SU-DHL-6 (cell line): ENCODE data around the gene YIF1A.
A peak's percentile ranks its signal among the peaks of the same experiment; 100 is the strongest.

ENCODE experiments used
- H2AFZ ChIP-seq: fragments of 200-600 bp; sonication (generic); 2 replicates; pipeline ENCODE4 v1.6.1; 2014; ENCODE audit warnings: low read depth, mild to moderate bottlenecking, moderate library complexity, mixed read lengths, antibody characterized with exemption, low read length; ENCODE audit not compliant: severe bottlenecking
- H3F3A ChIP-seq: fragments of 200-600 bp; shearing (Covaris generic); 2 replicates; pipeline ENCODE4 v1.6.0; 2016; ENCODE audit warnings: antibody characterized with exemption, mild to moderate bottlenecking; ENCODE audit not compliant: insufficient read depth
- H3K27ac ChIP-seq: fragments of 200-600 bp; sonication (generic); 2 replicates; pipeline ENCODE4 v1.5.1; 2016; ENCODE audit warnings: low read depth, mild to moderate bottlenecking, low read length, moderate library complexity, mixed read lengths
- H3K27me3 ChIP-seq: fragments of 200-600 bp; sonication (generic), shearing (Covaris generic); 2 replicates; pipeline ENCODE4 v1.6.0; 2014; ENCODE audit warnings: mild to moderate bottlenecking, low read length
- H3K36me3 ChIP-seq: fragments of 200-600 bp; sonication (generic); 2 replicates; pipeline ENCODE4 v1.6.1; 2014; ENCODE audit warnings: mild to moderate bottlenecking, low read length, mixed read lengths
- H3K4me2 ChIP-seq: fragments of 300-600, 200-600 bp; shearing (Covaris generic), sonication (generic); 2 replicates; pipeline ENCODE4 v1.6.0; 2014; ENCODE audit warnings: low read length, low read depth, mild to moderate bottlenecking; ENCODE audit not compliant: poor library complexity, severe bottlenecking
- H3K4me3 ChIP-seq: fragments of 200-600 bp; sonication (generic); 2 replicates; pipeline ENCODE4 v1.5.1; 2014; ENCODE audit warnings: antibody characterized with exemption, low read length, mild to moderate bottlenecking, mixed read lengths; ENCODE audit not compliant: insufficient read depth, poor library complexity, severe bottlenecking
- H3K79me2 ChIP-seq: fragments of 200-600 bp; sonication (generic); 2 replicates; pipeline ENCODE4 v1.6.1; 2014; ENCODE audit warnings: mild to moderate bottlenecking, low read length, moderate library complexity; ENCODE audit not compliant: insufficient read depth
- H3K9ac ChIP-seq: fragments of 200-600 bp; sonication (generic); 2 replicates; pipeline ENCODE4 v1.7.0; 2014; ENCODE audit warnings: mild to moderate bottlenecking, low read length
- H3K9me2 ChIP-seq: fragments of 200-600 bp; sonication (generic); replicated peaks from 2 replicates; pipeline ENCODE4 v1.6.1; 2014; ENCODE audit warnings: low read length; ENCODE audit not compliant: insufficient read depth
- H3K9me3 ChIP-seq: fragments of 200-600 bp; sonication (generic); 2 replicates; pipeline ENCODE4 v1.6.1; 2014; ENCODE audit warnings: low read length, mixed read lengths; ENCODE audit not compliant: insufficient read depth
- H4K20me1 ChIP-seq: fragments of 200-600 bp; sonication (generic); 2 replicates; pipeline ENCODE4 v1.6.1; 2014; ENCODE audit warnings: low read depth, mild to moderate bottlenecking, antibody characterized with exemption, low read length, moderate library complexity, mixed read lengths
- CTCF ChIP-seq: fragments of 200-600 bp; sonication (generic); IDR thresholded peaks from one replicate; pipeline ENCODE4 v1.5.1; 2017; ENCODE audit warnings: antibody characterized with exemption, mild to moderate bottlenecking, low read length, moderate library complexity; ENCODE audit not compliant: insufficient read depth, poor library complexity, severe bottlenecking
- EZH2phosphoT487 ChIP-seq: fragments of 200-600 bp; sonication (generic), shearing (Covaris generic); conservative IDR thresholded peaks from 2 replicates; pipeline ENCODE4 v1.6.1; 2018; ENCODE audit warnings: mild to moderate bottlenecking, antibody characterized with exemption, low read length, moderate library complexity, mixed read lengths

Gene YIF1A

DNA sequence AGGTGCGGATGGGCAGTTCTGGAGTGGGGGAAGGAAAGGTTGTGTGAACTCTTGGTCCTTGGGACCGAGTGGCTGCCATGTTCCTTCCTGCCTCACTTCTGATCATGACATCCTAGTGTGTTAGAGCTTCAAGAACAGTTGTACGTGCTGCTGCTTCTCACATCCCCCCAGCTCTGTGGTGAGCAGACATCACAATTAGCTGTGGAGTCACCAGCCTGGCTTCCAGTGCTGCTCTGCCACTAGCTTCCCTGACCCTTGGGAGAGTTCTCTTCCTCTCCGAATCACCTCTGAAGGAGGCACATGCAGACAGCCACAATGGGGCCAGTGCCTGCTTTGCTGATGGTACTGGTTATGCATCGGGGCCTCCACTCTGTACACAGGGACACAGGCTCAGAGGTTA is 26.8 kb downstream of the YIF1A start:
- Histone ChIP-seq H3K9ac (no peak overlapping the region), H3K27ac (no peak overlapping the region), H2AFZ (no peak overlapping the region), H3K27me3 (no peaks in the 10 kb centered on the region), H3K79me2 (no peaks in the 10 kb centered on the region; the same call in 1 of the 2 replicates), H4K20me1 (no peaks in the 10 kb centered on the region), H3K36me3 (no peaks in the 10 kb centered on the region), H3F3A (no peaks in the 10 kb centered on the region), H3K4me2 (no peak overlapping the region), H3K9me2 (no peaks in the 10 kb centered on the region), H3K4me3 (no peak overlapping the region), H3K9me3 (no peaks in the 10 kb centered on the region)
- no peak for TF ChIP-seq CTCF

GRCh38 chr11:66261578-66261977 is 27.4 kb downstream of the YIF1A start:
- no peak for TF ChIP-seq CTCF
- no peak for TF ChIP-seq EZH2phosphoT487
- no peaks in the 10 kb centered on the region for H3K9me2 ChIP-seq
- no peaks in the 10 kb centered on the region for H3K9me3 ChIP-seq
- H3K27me3 ChIP-seq: no peaks in the 10 kb centered on the region
- H3K4me2 ChIP-seq: no peak overlapping the region
- no peaks in the 10 kb centered on the region for H3F3A ChIP-seq
- no peak overlapping the region for H3K4me3 ChIP-seq
- no peak overlapping the region for H2AFZ ChIP-seq
- H3K27ac ChIP-seq: no peak overlapping the region
- no peaks in the 10 kb centered on the region for H4K20me1 ChIP-seq
- H3K79me2 ChIP-seq: no peaks in the 10 kb centered on the region; the same call in 1 of the 2 replicates
- H3K36me3 ChIP-seq: no peaks in the 10 kb centered on the region
- no peak overlapping the region for H3K9ac ChIP-seq

- Histone ChIP-seq H3K79me2 (no peaks in the 10 kb centered on the region; the same call in 1 of the 2 replicates), H3K27me3 (no peaks in the 10 kb centered on the region), H3K9me2 (no peaks in the 10 kb centered on the region), H4K20me1 (no peaks in the 10 kb centered on the region), H3K36me3 (no peaks in the 10 kb centered on the region), H3K4me3 (no peak overlapping the region), H3K27ac (no peak overlapping the region), H2AFZ (no peak overlapping the region), H3K9me3 (no peaks in the 10 kb centered on the region), H3K4me2 (no peak overlapping the region), H3K9ac (no peak overlapping the region), H3F3A (no peaks in the 10 kb centered on the region)
- TF ChIP-seq EZH2phosphoT487 (no peak), CTCF (no peak)
These were observed 29.0 kb downstream of the YIF1A start for GRCh38 chr11:66259956-66260355.

GRCh38 chr11:66259225-66259624 is 29.7 kb downstream of the YIF1A start:
- Histone ChIP-seq H3K9me3 (no peaks in the 10 kb centered on the region), H3K79me2 (no peaks in the 10 kb centered on the region; the same call in 1 of the 2 replicates), H3K9ac (no peak overlapping the region; the same call in 1 of the 2 replicates), H3K27me3 (no peaks in the 10 kb centered on the region), H3K9me2 (no peaks in the 10 kb centered on the region), H3K27ac (no peak overlapping the region), H3K4me2 (peak overlapping the region; percentile 78), H3K36me3 (no peaks in the 10 kb centered on the region), H3F3A (no peaks in the 10 kb centered on the region), H3K4me3 (no peak overlapping the region), H2AFZ (no peak overlapping the region), H4K20me1 (no peaks in the 10 kb centered on the region)
- TF ChIP-seq EZH2phosphoT487 (no peak), CTCF (no peak)
